Chondrocyte (in vitro differentiated cells): ENCODE results near the gene TMEM183A. TPM values are rescaled to one million over a fixed set of nuclear protein-coding genes. Genes with fewer than 3 reads are reported as not detected.

ENCODE experiments used
- DNase-seq: peaks from one replicate; pipeline ENCODE4 v3.0.0; 2021; ENCODE audit warnings: mixed read lengths, low spot score
- H3K27ac Mint-ChIP-seq: one replicate; pipeline ENCODE4 v1.8.0; 2021; ENCODE audit warnings: mild to moderate bottlenecking, moderate library complexity, mixed read lengths; ENCODE audit not compliant: unreplicated experiment
- H3K27me3 Mint-ChIP-seq: 2 replicates; pipeline ENCODE4 v1.8.0; 2021; ENCODE audit warnings: low read depth, mixed read lengths
- H3K36me3 Mint-ChIP-seq: 2 replicates; pipeline ENCODE4 v1.8.0; 2021; ENCODE audit warnings: low read depth, mixed read lengths
- H3K4me1 Mint-ChIP-seq: 2 replicates; pipeline ENCODE4 v1.8.0; 2021; ENCODE audit warnings: low read depth, mild to moderate bottlenecking, mixed read lengths
- H3K4me3 Mint-ChIP-seq: one replicate; pipeline ENCODE4 v1.8.0; 2021; ENCODE audit warnings: mild to moderate bottlenecking, moderate library complexity, mixed read lengths; ENCODE audit not compliant: unreplicated experiment
- H3K9me3 Mint-ChIP-seq: 2 replicates; pipeline ENCODE4 v1.8.0; 2021; ENCODE audit warnings: low read depth, mixed read lengths
- CTCF ChIP-seq: fragments of 200-600 bp; sonication (generic); IDR thresholded peaks from 2 replicates; pipeline ENCODE4 v1.5.0; 2021; ENCODE audit warnings: antibody characterized with exemption, mild to moderate bottlenecking, moderate library complexity
- total RNA-seq: library from RNA; stranded (reverse); gene quantifications from 3 replicates; pipeline ENCODE4 v1.2.1, GENCODE V29; 2021

TMEM183A gene
- total RNA-seq, 1 donor from 2014 or later = 51.4 TPM

- H3K9me3 Mint-ChIP-seq = no peaks in the 10 kb centered on the region
- no peak for TF ChIP-seq CTCF
- peaks cover 11% of the 10 kb centered on the region for H3K36me3 Mint-ChIP-seq
- H3K4me3 Mint-ChIP-seq = peak within 1 kb of the TSS; percentile 75
- DNase-seq = no peak
- H3K4me1 Mint-ChIP-seq = peaks cover 21% of the 10 kb centered on the region
- H3K27me3 Mint-ChIP-seq = no peaks in the 10 kb centered on the region
- H3K27ac Mint-ChIP-seq = peak within 1 kb of the TSS; percentile 72
These were observed 19.0 kb downstream of the TMEM183A start, which contains the start of gene PPFIA4 for GRCh38 chr1:203026031-203026665. PPFIA4 (plus strand) TSS chr1:203026491; CDS start chr1:203039009, 12,518 bp downstream.

GRCh38 chr1:203026666-203027663, 19.8 kb downstream of the TMEM183A start:
- no peaks in the 10 kb centered on the region for H3K9me3 Mint-ChIP-seq
- no peaks in the 10 kb centered on the region for H3K27me3 Mint-ChIP-seq
- no peak for TF ChIP-seq CTCF
- peaks cover 21% of the 10 kb centered on the region for H3K4me1 Mint-ChIP-seq
- no peak overlapping the region for H3K27ac Mint-ChIP-seq
- H3K4me3 Mint-ChIP-seq = peak overlapping the region; percentile 75
- DNase-seq = no peak
- H3K36me3 Mint-ChIP-seq = peaks cover 4% of the 10 kb centered on the region

GRCh38 chr1:203028067-203028783, 21.1 kb downstream of the TMEM183A start:
- H3K9me3 Mint-ChIP-seq = no peaks in the 10 kb centered on the region
- no peaks in the 10 kb centered on the region for H3K27me3 Mint-ChIP-seq
- H3K4me3 Mint-ChIP-seq = no peak overlapping the region
- no peak overlapping the region for H3K27ac Mint-ChIP-seq
- peaks cover 21% of the 10 kb centered on the region for H3K4me1 Mint-ChIP-seq
- DNase-seq = no peak
- H3K36me3 Mint-ChIP-seq = no peaks in the 10 kb centered on the region
- TF ChIP-seq CTCF = no peak

GRCh38 chr1:203028784-203029553, 21.8 kb downstream of the TMEM183A start:
- Mint-ChIP-seq H3K36me3 (no peaks in the 10 kb centered on the region), H3K4me3 (no peak overlapping the region), H3K9me3 (no peaks in the 10 kb centered on the region), H3K27ac (no peak overlapping the region), H3K4me1 (peaks cover 21% of the 10 kb centered on the region), H3K27me3 (no peaks in the 10 kb centered on the region)
- no peak for DNase-seq
- TF ChIP-seq CTCF = no peak
